ENCODE measurements around the gene ABTB1. TPM values are rescaled to one million over a fixed set of nuclear protein-coding genes. Genes with fewer than 3 reads are reported as not detected.

The ABTB1 gene
- total RNA-seq, 3 donors from 2014 or later (not counting 1 experiment from before 2014, with no cell fraction given), result 98.8 to 127 (median 107) TPM

- intact Hi-C loops (cut with micrococcal nuclease), result no loop called here
- no peak overlapping the region for H3K4me3 Mint-ChIP-seq
Observed at GRCh38 chr3:127688022-127688415, 15.3 kb downstream of the ABTB1 start.

GRCh38 chr3:127688416-127689265 lies 15.9 kb downstream of the ABTB1 start:
- no peak for DNase-seq
- H3K36me3 ChIP-seq (ENCODE audit: control insufficient read depth, insufficient read depth, low read length), result no peaks in the 10 kb centered on the region
- ATAC-seq, result no peak
- H3K27me3 ChIP-seq (ENCODE audit: control insufficient read depth, insufficient read depth, low read length), result no peaks in the 10 kb centered on the region
- WGBS (ENCODE audit: insufficient coverage), result 92% methylated on average over 20 of the region's 20 CpGs
- Mint-ChIP-seq H3K27me3 (ENCODE audit: low read depth in 2 of 2) (no peaks in the 10 kb centered on the region), H3K4me3 (no peak overlapping the region), H3K9me3 (no peaks in the 10 kb centered on the region), H3K4me1 (peaks cover 0 to 2% of the 10 kb centered on the region in 2 donors), H3K27ac (no peak overlapping the region), H3K36me3 (no peaks in the 10 kb centered on the region)
- H3K4me1 ChIP-seq (ENCODE audit: control insufficient read depth, insufficient read depth, low read length), result no peaks in the 10 kb centered on the region
- TF ChIP-seq, protein P1, sequence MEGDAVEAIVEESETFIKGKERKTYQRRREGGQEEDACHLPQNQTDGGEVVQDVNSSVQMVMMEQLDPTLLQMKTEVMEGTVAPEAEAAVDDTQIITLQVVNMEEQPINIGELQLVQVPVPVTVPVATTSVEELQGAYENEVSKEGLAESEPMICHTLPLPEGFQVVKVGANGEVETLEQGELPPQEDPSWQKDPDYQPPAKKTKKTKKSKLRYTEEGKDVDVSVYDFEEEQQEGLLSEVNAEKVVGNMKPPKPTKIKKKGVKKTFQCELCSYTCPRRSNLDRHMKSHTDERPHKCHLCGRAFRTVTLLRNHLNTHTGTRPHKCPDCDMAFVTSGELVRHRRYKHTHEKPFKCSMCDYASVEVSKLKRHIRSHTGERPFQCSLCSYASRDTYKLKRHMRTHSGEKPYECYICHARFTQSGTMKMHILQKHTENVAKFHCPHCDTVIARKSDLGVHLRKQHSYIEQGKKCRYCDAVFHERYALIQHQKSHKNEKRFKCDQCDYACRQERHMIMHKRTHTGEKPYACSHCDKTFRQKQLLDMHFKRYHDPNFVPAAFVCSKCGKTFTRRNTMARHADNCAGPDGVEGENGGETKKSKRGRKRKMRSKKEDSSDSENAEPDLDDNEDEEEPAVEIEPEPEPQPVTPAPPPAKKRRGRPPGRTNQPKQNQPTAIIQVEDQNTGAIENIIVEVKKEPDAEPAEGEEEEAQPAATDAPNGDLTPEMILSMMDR (IDR thresholded peaks at IDR 0.05), result no peak
- no peak overlapping the region for H3K4me3 ChIP-seq (ENCODE audit: low read length)
- no peak overlapping the region for H3K27ac ChIP-seq (ENCODE audit: low read length)
- H3K9me3 ChIP-seq (ENCODE audit: control insufficient read depth, insufficient read depth, low read length), result no peaks in the 10 kb centered on the region
- intact Hi-C loops (cut with micrococcal nuclease), result no loop called here

More at GRCh38 chr3:127688022-127688415, 15.3 kb downstream of the ABTB1 start:
- H3K4me1 ChIP-seq (ENCODE audit: control insufficient read depth, insufficient read depth, low read length), result no peaks in the 10 kb centered on the region
- no peaks in the 10 kb centered on the region for H3K36me3 ChIP-seq (ENCODE audit: control insufficient read depth, insufficient read depth, low read length)
- no peaks in the 10 kb centered on the region for H3K27me3 Mint-ChIP-seq (ENCODE audit: low read depth in 2 of 2)
- no peak overlapping the region for H3K27ac ChIP-seq (ENCODE audit: low read length)
- H3K4me3 ChIP-seq (ENCODE audit: low read length), result no peak overlapping the region
- TF ChIP-seq, protein P1 (IDR thresholded peaks at IDR 0.05), result no peak
- no peaks in the 10 kb centered on the region for H3K9me3 Mint-ChIP-seq
- no peaks in the 10 kb centered on the region for H3K9me3 ChIP-seq (ENCODE audit: control insufficient read depth, insufficient read depth, low read length)
- ATAC-seq (no peak), DNase-seq (no peak)
- 86% methylated on average over 2 of the region's 2 CpGs for WGBS (ENCODE audit: insufficient coverage)
- H3K4me1 Mint-ChIP-seq, result peaks cover 0 to 5% of the 10 kb centered on the region in 2 donors
- no peak overlapping the region for H3K27ac Mint-ChIP-seq
- H3K27me3 ChIP-seq (ENCODE audit: control insufficient read depth, insufficient read depth, low read length), result no peaks in the 10 kb centered on the region
- H3K36me3 Mint-ChIP-seq, result no peaks in the 10 kb centered on the region

DNA sequence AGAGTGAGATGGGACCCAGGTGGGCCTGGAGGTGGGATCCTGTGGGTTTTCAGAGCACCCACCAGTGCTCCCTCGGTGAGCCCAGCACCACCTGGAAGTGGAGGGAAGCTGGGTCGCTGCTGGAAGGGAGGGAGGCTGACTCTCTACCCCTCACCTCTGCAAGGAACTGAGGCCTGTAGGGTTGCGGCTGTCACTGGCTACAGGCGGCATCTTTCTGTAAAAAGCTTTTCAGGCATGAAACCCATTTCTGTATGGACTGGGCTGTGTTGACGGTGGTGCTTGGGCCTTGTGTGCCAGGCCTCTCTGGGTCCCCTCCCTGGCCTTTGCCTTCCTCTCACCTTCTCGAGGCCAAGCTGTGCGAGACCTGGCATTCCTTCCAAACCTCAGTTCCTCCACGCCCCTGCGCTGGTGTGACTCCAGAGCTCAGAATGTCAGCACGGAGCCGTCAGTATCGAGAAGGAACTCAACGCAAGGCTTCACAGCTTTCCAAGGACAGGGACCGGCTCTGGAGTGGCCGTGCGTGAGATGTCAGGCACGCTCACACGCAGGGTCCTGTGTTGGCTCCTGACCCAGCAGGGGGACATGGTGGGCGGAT lies 16.6 kb downstream of the ABTB1 start:
- DNase-seq (no peak), ATAC-seq (no peak)
- Mint-ChIP-seq H3K36me3 (no peaks in the 10 kb centered on the region), H3K4me1 (no peaks in the 10 kb centered on the region), H3K4me3 (no peak overlapping the region), H3K27ac (no peak overlapping the region), H3K27me3 (ENCODE audit: low read depth in 2 of 2) (no peaks in the 10 kb centered on the region), H3K9me3 (no peaks in the 10 kb centered on the region)
- WGBS (ENCODE audit: insufficient coverage), result 89% methylated on average over 19 of the region's 19 CpGs
- H3K9me3 ChIP-seq (ENCODE audit: control insufficient read depth, insufficient read depth, low read length), result no peaks in the 10 kb centered on the region
- intact Hi-C loops (cut with micrococcal nuclease), result no loop called here
- H3K4me3 ChIP-seq (ENCODE audit: low read length), result no peak overlapping the region
- no peaks in the 10 kb centered on the region for H3K36me3 ChIP-seq (ENCODE audit: control insufficient read depth, insufficient read depth, low read length)
- H3K4me1 ChIP-seq (ENCODE audit: control insufficient read depth, insufficient read depth, low read length), result no peaks in the 10 kb centered on the region
- TF ChIP-seq, protein P1 (IDR thresholded peaks at IDR 0.05), result no peak
- no peak overlapping the region for H3K27ac ChIP-seq (ENCODE audit: low read length)
- no peaks in the 10 kb centered on the region for H3K27me3 ChIP-seq (ENCODE audit: control insufficient read depth, insufficient read depth, low read length)
